ENCODE data around the gene CNP.

Gene CNP

GRCh38 chr17:41939044-41939692 is 27.4 kb upstream of the CNP start:
- DNase-seq: no peak
- in situ Hi-C loops (cut with HindIII; ENCODE audit: low pct_ligation_motif_present, low pct_unique_long_range_greater_than_20kb, low sequenced_read_pairs): no loop called here

GRCh38 chr17:41939693-41940090 is 26.9 kb upstream of the CNP start:
- in situ Hi-C loops (cut with HindIII; ENCODE audit: low pct_ligation_motif_present, low pct_unique_long_range_greater_than_20kb, low sequenced_read_pairs): no loop called here
- DNase-seq: no peak

- in situ Hi-C loops (cut with HindIII; ENCODE audit: low pct_ligation_motif_present, low pct_unique_long_range_greater_than_20kb, low sequenced_read_pairs): no loop called here
- DNase-seq: no peak
Observed at GRCh38 chr17:41941168-41941567, 25.4 kb upstream of the CNP start.

- no peak for DNase-seq
- in situ Hi-C loops (cut with HindIII; ENCODE audit: low pct_ligation_motif_present, low pct_unique_long_range_greater_than_20kb, low sequenced_read_pairs): no loop called here
Observed at GRCh38 chr17:41942626-41943373, 23.8 kb upstream of the CNP start.

- in situ Hi-C loops (cut with HindIII; ENCODE audit: low pct_ligation_motif_present, low pct_unique_long_range_greater_than_20kb, low sequenced_read_pairs): no loop called here
- no peak for DNase-seq
Observed at GRCh38 chr17:41943492-41943891, 23.1 kb upstream of the CNP start.

- DNase-seq: no peak
- in situ Hi-C loops (cut with HindIII; ENCODE audit: low pct_ligation_motif_present, low pct_unique_long_range_greater_than_20kb, low sequenced_read_pairs): no loop called here
Observed at GRCh38 chr17:41944943-41945342, 21.7 kb upstream of the CNP start.

- in situ Hi-C loops (cut with HindIII; ENCODE audit: low pct_ligation_motif_present, low pct_unique_long_range_greater_than_20kb, low sequenced_read_pairs): no loop called here
- no peak for DNase-seq
Observed at GRCh38 chr17:41948762-41949460, 17.7 kb upstream of the CNP start.

GRCh38 chr17:41956522-41956921 is 10.1 kb upstream of the CNP start:
- no peak for DNase-seq
- in situ Hi-C loops (cut with HindIII; ENCODE audit: low pct_ligation_motif_present, low pct_unique_long_range_greater_than_20kb, low sequenced_read_pairs): loop anchor here (25.0 kb wide), 1 partner anchor 156 kb away; the partner anchor contains the start of genes DHX58, HSPB9 and KAT2A

GRCh38 chr17:41957031-41957868 is 9.3 kb upstream of the CNP start:
- in situ Hi-C loops (cut with HindIII; ENCODE audit: low pct_ligation_motif_present, low pct_unique_long_range_greater_than_20kb, low sequenced_read_pairs): loop anchor here (25.0 kb wide), 1 partner anchor 155 kb away; the partner anchor contains the start of genes DHX58, HSPB9 and KAT2A
- DNase-seq: no peak

GRCh38 chr17:41957869-41958439 is 8.6 kb upstream of the CNP start:
- in situ Hi-C loops (cut with HindIII; ENCODE audit: low pct_ligation_motif_present, low pct_unique_long_range_greater_than_20kb, low sequenced_read_pairs): loop anchor here (25.0 kb wide), 1 partner anchor 154 kb away; the partner anchor contains the start of genes DHX58, HSPB9 and KAT2A
- DNase-seq: no peak

GRCh38 chr17:41959030-41959335 is 7.6 kb upstream of the CNP start:
- in situ Hi-C loops (cut with HindIII; ENCODE audit: low pct_ligation_motif_present, low pct_unique_long_range_greater_than_20kb, low sequenced_read_pairs): loop anchor here (25.0 kb wide), 1 partner anchor 153 kb away; the partner anchor contains the start of genes DHX58, HSPB9 and KAT2A

GRCh38 chr17:41959336-41960095 is 7.1 kb upstream of the CNP start:
- in situ Hi-C loops (cut with HindIII; ENCODE audit: low pct_ligation_motif_present, low pct_unique_long_range_greater_than_20kb, low sequenced_read_pairs): loop anchor here (25.0 kb wide), 1 partner anchor 153 kb away; the partner anchor contains the start of genes DHX58, HSPB9 and KAT2A
- peak; percentile 59 for DNase-seq

More at GRCh38 chr17:41959030-41959335, 7.6 kb upstream of the CNP start:
- DNase-seq: no peak

- in situ Hi-C loops (cut with HindIII; ENCODE audit: low pct_ligation_motif_present, low pct_unique_long_range_greater_than_20kb, low sequenced_read_pairs): loop anchor here (25.0 kb wide), 1 partner anchor 150 kb away; the partner anchor contains the start of genes DHX58, HSPB9 and KAT2A
- DNase-seq: no peak
Observed at GRCh38 chr17:41962111-41962510, 4.5 kb upstream of the CNP start.

GRCh38 chr17:41962768-41963434 is 3.7 kb upstream of the CNP start:
- in situ Hi-C loops (cut with HindIII; ENCODE audit: low pct_ligation_motif_present, low pct_unique_long_range_greater_than_20kb, low sequenced_read_pairs): loop anchor here (25.0 kb wide), 1 partner anchor 149 kb away; the partner anchor contains the start of genes DHX58, HSPB9 and KAT2A
- DNase-seq: peak; percentile 64

GRCh38 chr17:41965694-41966462 is 717 bp upstream of the CNP start:
- in situ Hi-C loops (cut with HindIII; ENCODE audit: low pct_ligation_motif_present, low pct_unique_long_range_greater_than_20kb, low sequenced_read_pairs): loop anchor here (25.0 kb wide), 1 partner anchor 146 kb away; the partner anchor contains the start of genes DHX58, HSPB9 and KAT2A
- DNase-seq: peak; percentile 61
